Measurements from ENCODE around the gene MPO. TPM values are rescaled to one million over a fixed set of nuclear protein-coding genes. Genes with fewer than 3 reads are reported as not detected.

Gene MPO
- total and polyA plus RNA-seq, 9 of the 15 experiments (the other 6 are each of a cell fraction or from before 2014, with no cell fraction given): 0.04 to 0.47 (median 0.39) TPM; not detected in 6

DNA sequence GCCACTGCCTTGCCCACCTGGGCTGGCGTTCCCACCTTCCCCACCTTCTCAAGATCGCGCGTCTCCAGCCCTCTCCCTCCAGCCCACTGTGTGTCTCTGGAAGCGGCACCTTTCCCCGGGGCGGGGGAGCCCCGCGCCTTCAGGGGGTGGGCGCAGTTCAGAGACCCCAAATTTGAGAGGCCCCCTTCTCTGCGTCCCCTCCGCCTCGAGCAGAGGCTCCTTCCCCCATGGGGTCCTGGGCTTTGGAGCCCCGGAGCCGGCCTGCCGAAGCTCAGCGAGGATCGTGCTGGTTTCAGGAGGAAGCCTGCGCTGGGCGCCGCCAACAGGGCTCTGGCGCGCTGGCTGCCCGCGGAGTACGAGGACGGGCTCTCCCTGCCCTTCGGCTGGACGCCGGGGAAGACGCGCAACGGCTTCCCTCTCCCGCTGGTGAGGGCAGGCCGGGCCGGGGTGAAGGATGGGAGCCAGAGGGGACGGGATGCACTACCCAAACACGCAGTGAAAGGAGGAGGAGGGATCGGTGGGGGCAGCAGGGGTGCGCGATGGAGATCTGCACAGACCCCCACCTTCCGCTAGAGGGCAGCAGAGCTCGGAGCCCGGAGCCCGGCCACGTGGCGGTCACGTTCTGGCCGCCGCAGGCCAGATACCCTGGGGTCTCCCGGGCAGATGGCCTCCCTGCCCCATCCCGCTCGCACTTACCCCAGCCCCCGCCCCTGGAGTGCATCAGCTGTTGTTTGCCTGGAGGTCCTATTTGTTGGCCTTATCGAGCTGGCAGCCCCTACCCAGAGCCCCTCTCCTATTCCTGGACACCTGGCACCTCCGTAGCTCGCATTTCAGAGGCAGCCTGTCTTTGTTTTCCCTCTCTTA lies 31.2 kb downstream of the MPO start (continued):
- TF ChIP-seq TRIM25 (IDR thresholded peaks at IDR 0.05; ENCODE audit: borderline replicate concordance) (no peak), ZC3H11A (IDR thresholded peaks at IDR 0.05; ENCODE audit: low read depth, low read length) (no peak), NFE2L1 (tag; IDR thresholded peaks at IDR 0.05; ENCODE audit: borderline replicate concordance, low read depth) (no peak), NR2C2 (CRISPR knock-in tag; IDR thresholded peaks at IDR 0.05) (peak; percentile 74), NR2C2 (tag; IDR thresholded peaks at IDR 0.05) (no peak), FUS (optimal IDR thresholded peaks at IDR 0.05; ENCODE audit: low read depth, low read length) (no peak), FOSL1 (tag; conservative IDR thresholded peaks at IDR 0.05) (no peak), GTF2E2 (tag; IDR thresholded peaks at IDR 0.05) (no peak), SRSF9 (IDR thresholded peaks at IDR 0.05; ENCODE audit: borderline replicate concordance, low read depth, low read length) (no peak), PML (IDR thresholded peaks at IDR 0.05; ENCODE audit: low read length) (no peak), MAFG (tag; conservative IDR thresholded peaks at IDR 0.05) (no peak), TAL1 (IDR thresholded peaks at IDR 0.05) (no peak), MTA3 (IDR thresholded peaks at IDR 0.05; ENCODE audit: borderline replicate concordance) (no peak; the same call in 1 of the 2 replicates), ZNF197 (CRISPR knock-in tag; IDR thresholded peaks at IDR 0.05; ENCODE audit: low read depth) (no peak), USF2 (CRISPR knock-in tag; IDR thresholded peaks at IDR 0.05) (peak; percentile 75), SNIP1 (IDR thresholded peaks at IDR 0.05; ENCODE audit: low read depth) (no peak), ELF4 (CRISPR knock-in tag; IDR thresholded peaks at IDR 0.05) (no peak), LEF1 (IDR thresholded peaks at IDR 0.05) (no peak), FOXJ2 (tag; IDR thresholded peaks at IDR 0.05) (no peak), ARHGAP35 (IDR thresholded peaks at IDR 0.05; ENCODE audit: partially characterized antibody) (no peak), ZBTB12 (CRISPR knock-in tag; IDR thresholded peaks at IDR 0.05) (no peak)
- TF ChIP-seq, protein P1, sequence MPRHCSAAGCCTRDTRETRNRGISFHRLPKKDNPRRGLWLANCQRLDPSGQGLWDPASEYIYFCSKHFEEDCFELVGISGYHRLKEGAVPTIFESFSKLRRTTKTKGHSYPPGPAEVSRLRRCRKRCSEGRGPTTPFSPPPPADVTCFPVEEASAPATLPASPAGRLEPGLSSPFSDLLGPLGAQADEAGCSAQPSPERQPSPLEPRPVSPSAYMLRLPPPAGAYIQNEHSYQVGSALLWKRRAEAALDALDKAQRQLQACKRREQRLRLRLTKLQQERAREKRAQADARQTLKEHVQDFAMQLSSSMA (CRISPR knock-in tag; IDR thresholded peaks at IDR 0.05): no peak
- TF ChIP-seq, protein P2, sequence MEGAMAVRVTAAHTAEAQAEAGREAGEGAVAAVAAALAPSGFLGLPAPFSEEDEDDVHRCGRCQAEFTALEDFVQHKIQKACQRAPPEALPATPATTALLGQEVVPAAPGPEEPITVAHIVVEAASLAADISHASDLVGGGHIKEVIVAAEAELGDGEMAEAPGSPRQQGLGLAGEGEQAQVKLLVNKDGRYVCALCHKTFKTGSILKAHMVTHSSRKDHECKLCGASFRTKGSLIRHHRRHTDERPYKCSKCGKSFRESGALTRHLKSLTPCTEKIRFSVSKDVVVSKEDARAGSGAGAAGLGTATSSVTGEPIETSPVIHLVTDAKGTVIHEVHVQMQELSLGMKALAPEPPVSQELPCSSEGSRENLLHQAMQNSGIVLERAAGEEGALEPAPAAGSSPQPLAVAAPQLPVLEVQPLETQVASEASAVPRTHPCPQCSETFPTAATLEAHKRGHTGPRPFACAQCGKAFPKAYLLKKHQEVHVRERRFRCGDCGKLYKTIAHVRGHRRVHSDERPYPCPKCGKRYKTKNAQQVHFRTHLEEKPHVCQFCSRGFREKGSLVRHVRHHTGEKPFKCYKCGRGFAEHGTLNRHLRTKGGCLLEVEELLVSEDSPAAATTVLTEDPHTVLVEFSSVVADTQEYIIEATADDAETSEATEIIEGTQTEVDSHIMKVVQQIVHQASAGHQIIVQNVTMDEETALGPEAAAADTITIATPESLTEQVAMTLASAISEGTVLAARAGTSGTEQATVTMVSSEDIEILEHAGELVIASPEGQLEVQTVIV (CRISPR knock-in tag; IDR thresholded peaks at IDR 0.05; ENCODE audit: borderline replicate concordance): no peak
